Measurements from ENCODE around the gene CRKL.

Gene CRKL, protein sequence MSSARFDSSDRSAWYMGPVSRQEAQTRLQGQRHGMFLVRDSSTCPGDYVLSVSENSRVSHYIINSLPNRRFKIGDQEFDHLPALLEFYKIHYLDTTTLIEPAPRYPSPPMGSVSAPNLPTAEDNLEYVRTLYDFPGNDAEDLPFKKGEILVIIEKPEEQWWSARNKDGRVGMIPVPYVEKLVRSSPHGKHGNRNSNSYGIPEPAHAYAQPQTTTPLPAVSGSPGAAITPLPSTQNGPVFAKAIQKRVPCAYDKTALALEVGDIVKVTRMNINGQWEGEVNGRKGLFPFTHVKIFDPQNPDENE

DNA sequence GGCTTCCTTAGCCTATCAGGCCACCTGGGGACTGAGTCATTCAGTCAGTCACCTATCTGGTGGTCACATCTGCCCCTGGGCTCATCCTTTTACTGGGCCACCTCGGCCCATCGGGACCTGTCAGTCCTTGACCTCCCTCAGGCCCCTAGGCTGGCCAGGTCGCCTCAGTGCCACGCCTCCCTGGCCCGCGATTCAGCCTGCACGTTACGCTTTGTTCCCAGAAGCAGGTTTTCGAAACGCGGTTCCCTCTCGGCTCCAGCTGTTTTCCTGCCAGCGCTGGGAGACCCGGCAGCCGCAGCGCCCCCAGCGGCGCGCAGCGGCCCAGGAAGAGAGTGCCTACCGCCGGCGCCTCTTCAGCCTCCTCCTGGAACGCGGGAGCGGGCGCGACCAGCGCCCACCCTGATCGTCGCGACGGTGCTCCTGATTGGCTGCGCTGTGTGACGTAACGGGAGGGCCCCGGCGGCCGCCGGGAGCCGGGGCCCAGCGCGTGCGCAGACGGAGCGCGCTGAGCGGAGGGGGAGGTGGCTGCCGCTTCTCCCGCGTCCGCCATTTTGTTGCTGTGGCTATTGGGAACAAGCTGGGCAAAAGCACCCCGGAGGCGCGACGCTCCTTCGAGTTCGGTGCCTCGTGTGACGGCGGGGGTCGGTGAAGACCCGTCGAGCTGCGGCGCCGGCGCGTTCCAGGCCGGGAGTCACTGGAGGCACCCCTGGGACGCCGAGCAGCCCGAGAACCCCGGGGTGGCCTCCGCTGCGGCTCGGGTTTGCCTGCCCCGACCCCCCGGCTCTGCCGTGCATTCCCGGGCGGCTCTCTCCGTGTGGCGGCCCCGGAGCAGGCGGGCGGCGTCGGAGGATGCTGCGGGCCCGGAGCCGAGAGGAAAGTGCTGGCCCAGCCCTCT, at the start of gene CRKL:
Gene CRKL (plus strand): TSS at position 492 of the 895 bp plus-strand sequence. CDS start 528 bp downstream, outside the sequence.
- Histone ChIP-seq H3K9me3 (ENCODE audit: control insufficient read depth in 5 of 5, low read length in 5 of 5) (no peaks in the 10 kb centered on the region), H3K36me3 (ENCODE audit: control insufficient read depth in 5 of 5, insufficient read depth in 5 of 5, low read length in 5 of 5) (no peaks in the 10 kb centered on the region), H3K27ac (ENCODE audit: low read depth, low read length) (peak within 1 kb of the TSS; percentile 91), H3K4me3 (ENCODE audit: low read depth in 1 of 5, low read length in 5 of 5) (peak within 1 kb of the TSS; percentile 86 to 95 (median 93)), H3K9ac (ENCODE audit: low read length in 5 of 5) (peak within 1 kb of the TSS; percentile 66 to 99 (median 95)), H3K4me1 (ENCODE audit: control insufficient read depth in 5 of 5, insufficient read depth in 5 of 5, low read length in 5 of 5) (peaks cover 0 to 43% (median 34%) of the 10 kb centered on the region in 5 donors), H3K27me3 (ENCODE audit: control insufficient read depth in 5 of 5, insufficient read depth in 4 of 5, low read length in 5 of 5) (no peaks in the 10 kb centered on the region)

DNA sequence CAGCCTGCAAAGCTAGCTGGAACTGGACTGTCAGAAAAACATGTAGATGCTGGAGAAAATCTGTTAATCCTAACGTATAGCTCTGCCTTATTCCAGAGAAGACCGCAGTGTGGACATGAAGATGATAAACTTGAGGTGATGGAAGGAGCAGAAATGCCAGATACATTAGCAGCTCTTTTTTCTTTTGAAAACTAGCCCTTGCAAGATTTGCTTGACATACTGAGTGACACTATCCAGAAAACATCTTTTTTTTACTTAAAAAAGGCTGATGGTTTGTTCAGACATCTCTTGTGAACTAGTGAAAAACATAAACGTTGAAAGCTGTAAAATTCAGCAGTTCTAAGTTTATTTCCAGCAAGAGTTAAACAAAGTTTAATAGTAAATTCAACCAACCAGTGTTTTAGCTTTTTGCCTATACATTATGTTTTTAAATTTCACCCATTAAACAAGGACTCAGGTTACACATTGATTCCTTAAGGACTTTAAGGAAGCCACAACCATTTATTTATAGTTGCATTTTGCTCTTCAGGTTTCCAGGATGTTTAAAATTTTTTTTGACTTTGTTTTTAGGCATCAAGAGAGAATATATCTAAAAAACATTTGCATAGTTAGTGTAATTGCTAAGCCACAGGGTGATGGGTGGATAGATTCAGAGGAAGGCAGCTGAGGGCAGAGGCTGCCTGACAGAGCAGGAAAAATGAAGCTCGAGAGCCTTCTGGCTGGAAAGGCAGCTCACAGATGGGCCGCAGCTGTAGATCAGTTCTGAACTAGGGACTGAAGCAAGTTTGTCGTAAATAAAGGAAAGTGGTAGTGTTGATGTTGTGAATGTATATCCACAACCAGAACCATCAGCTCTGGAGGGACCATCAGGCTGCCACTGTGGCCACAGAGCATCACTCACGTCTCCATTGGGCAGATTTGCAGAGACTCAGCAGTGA, 48.9 kb upstream of the CRKL start:
- Histone ChIP-seq H3K4me1 (ENCODE audit: control insufficient read depth in 5 of 5, insufficient read depth in 5 of 5, low read length in 5 of 5) (peaks cover 6 to 36% (median 19%) of the 10 kb centered on the region in 5 donors), H3K27ac (ENCODE audit: low read depth, low read length) (peak overlapping the region; percentile 81), H3K9me3 (ENCODE audit: control insufficient read depth in 5 of 5, low read length in 5 of 5) (no peaks in the 10 kb centered on the region), H3K27me3 (ENCODE audit: control insufficient read depth in 5 of 5, insufficient read depth in 4 of 5, low read length in 5 of 5) (no peaks in the 10 kb centered on the region), H3K9ac (ENCODE audit: low read length in 5 of 5) (peak overlapping the region in 4 of 5 donors; percentile 9 to 70 (median 31)), H3K36me3 (ENCODE audit: control insufficient read depth in 5 of 5, insufficient read depth in 5 of 5, low read length in 5 of 5) (peaks cover 3 to 39% (median 26%) of the 10 kb centered on the region in 5 donors), H3K4me3 (ENCODE audit: low read depth in 1 of 5, low read length in 5 of 5) (no peak overlapping the region)

DNA sequence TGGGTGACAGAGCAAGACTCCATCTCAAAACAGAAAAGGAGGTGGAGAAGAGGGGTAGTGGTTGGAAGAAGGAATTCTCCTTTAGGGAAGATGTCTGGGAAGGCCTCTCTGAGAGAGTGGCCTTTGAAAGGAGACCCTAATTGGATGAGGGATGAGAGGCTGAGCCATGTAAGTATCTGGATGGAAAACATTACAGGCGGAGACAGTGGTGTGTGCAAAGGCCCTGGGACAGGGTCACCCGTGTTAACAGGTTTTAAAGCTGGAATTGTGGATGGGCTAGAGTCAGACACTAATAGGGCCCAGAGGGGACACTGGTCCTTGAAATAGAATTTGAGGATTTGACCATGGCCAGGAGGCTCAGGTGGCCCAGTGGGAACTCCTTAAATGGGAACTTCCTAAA, 48.0 kb upstream of the CRKL start:
- peaks cover 6 to 35% (median 19%) of the 10 kb centered on the region in 5 donors for H3K4me1 ChIP-seq (ENCODE audit: control insufficient read depth in 5 of 5, insufficient read depth in 5 of 5, low read length in 5 of 5)
- H3K9me3 ChIP-seq (ENCODE audit: control insufficient read depth in 5 of 5, low read length in 5 of 5) = no peaks in the 10 kb centered on the region
- no peak overlapping the region for H3K4me3 ChIP-seq (ENCODE audit: low read depth in 1 of 5, low read length in 5 of 5)
- no peaks in the 10 kb centered on the region for H3K27me3 ChIP-seq (ENCODE audit: control insufficient read depth in 5 of 5, insufficient read depth in 4 of 5, low read length in 5 of 5)
- H3K36me3 ChIP-seq (ENCODE audit: control insufficient read depth in 5 of 5, insufficient read depth in 5 of 5, low read length in 5 of 5) = peaks cover 0 to 39% (median 28%) of the 10 kb centered on the region in 5 donors
- H3K9ac ChIP-seq (ENCODE audit: low read length in 5 of 5) = no peak overlapping the region
- H3K27ac ChIP-seq (ENCODE audit: low read depth, low read length) = no peak overlapping the region

DNA sequence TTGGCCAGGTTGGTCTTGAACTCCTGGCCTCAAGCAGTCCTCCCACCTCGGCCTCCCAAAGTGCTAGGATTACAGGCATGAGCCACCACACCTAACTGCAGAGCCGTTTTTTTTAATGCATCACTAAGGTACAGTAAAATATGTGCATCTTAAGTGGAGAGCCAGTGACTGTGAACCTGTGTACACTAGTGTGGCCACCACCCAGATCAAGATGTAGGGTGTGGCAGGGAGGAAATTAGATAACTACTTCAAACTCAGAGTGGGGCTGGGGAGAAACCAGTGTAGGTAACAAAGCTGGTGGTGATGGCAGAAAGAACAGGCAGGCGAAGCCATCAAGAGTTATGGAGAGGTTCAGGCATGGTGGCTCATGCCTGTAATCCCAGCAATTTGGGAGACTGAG, 44.0 kb upstream of the CRKL start:
- Histone ChIP-seq H3K4me1 (ENCODE audit: control insufficient read depth in 5 of 5, insufficient read depth in 5 of 5, low read length in 5 of 5) (peaks cover 0 to 5% (median 0%) of the 10 kb centered on the region in 5 donors), H3K9me3 (ENCODE audit: control insufficient read depth in 5 of 5, low read length in 5 of 5) (no peaks in the 10 kb centered on the region), H3K36me3 (ENCODE audit: control insufficient read depth in 5 of 5, insufficient read depth in 5 of 5, low read length in 5 of 5) (peaks cover 0 to 49% (median 39%) of the 10 kb centered on the region in 5 donors), H3K27me3 (ENCODE audit: control insufficient read depth in 5 of 5, insufficient read depth in 4 of 5, low read length in 5 of 5) (no peaks in the 10 kb centered on the region), H3K27ac (ENCODE audit: low read depth, low read length) (no peak overlapping the region), H3K4me3 (ENCODE audit: low read depth in 1 of 5, low read length in 5 of 5) (no peak overlapping the region), H3K9ac (ENCODE audit: low read length in 5 of 5) (no peak overlapping the region)

DNA sequence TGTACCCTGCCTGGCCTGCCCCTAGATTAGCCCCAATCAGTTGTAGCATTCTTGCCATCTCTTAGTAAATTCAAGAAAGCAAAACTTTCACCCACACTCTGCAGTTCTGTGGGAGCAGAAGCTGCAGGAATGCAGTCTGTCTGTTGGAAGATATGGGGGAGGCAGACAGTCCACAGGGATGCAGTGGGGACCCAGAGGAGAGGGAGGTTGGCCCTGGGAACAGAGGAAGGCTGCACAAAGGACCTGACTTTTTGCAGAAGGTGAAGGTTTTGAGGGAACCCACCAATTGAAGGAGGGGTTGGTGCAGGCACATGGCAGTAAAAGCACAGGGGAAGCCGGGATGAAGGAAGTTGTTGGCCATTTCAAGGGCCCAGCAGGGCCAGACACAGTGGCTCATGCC, 41.9 kb upstream of the CRKL start:
- Histone ChIP-seq H3K4me3 (ENCODE audit: low read depth in 1 of 5, low read length in 5 of 5) (no peak overlapping the region), H3K27ac (ENCODE audit: low read depth, low read length) (no peak overlapping the region), H3K9ac (ENCODE audit: low read length in 5 of 5) (no peak overlapping the region), H3K36me3 (ENCODE audit: control insufficient read depth in 5 of 5, insufficient read depth in 5 of 5, low read length in 5 of 5) (peaks cover 0 to 47% (median 40%) of the 10 kb centered on the region in 5 donors), H3K27me3 (ENCODE audit: control insufficient read depth in 5 of 5, insufficient read depth in 4 of 5, low read length in 5 of 5) (no peaks in the 10 kb centered on the region), H3K4me1 (ENCODE audit: control insufficient read depth in 5 of 5, insufficient read depth in 5 of 5, low read length in 5 of 5) (no peaks in the 10 kb centered on the region), H3K9me3 (ENCODE audit: control insufficient read depth in 5 of 5, low read length in 5 of 5) (no peaks in the 10 kb centered on the region)

DNA sequence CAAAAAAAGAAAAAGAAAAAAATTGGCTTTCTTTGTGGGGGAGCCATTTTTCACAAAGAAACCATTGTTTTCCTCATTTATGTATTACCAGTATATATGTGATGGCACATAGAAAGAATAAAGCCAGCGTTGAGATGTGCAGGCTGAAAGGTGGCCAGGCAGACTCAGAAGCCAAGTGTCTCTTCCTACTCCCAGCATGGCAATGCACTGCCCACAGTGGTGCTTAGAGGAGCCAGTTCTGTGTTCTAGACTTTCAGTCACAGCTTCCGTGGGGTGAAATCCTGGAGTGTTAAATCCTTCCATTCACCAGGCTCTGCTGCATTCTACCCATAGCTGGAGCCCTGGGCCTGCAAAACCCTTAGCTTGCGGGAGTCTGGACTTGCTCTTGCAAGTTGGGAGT, 39.5 kb upstream of the CRKL start:
- no peaks in the 10 kb centered on the region for H3K9me3 ChIP-seq (ENCODE audit: control insufficient read depth in 5 of 5, low read length in 5 of 5)
- H3K4me3 ChIP-seq (ENCODE audit: low read depth in 1 of 5, low read length in 5 of 5) = no peak overlapping the region
- H3K27me3 ChIP-seq (ENCODE audit: control insufficient read depth in 5 of 5, insufficient read depth in 4 of 5, low read length in 5 of 5) = no peaks in the 10 kb centered on the region
- H3K27ac ChIP-seq (ENCODE audit: low read depth, low read length) = no peak overlapping the region
- H3K9ac ChIP-seq (ENCODE audit: low read length in 5 of 5) = no peak overlapping the region
- H3K36me3 ChIP-seq (ENCODE audit: control insufficient read depth in 5 of 5, insufficient read depth in 5 of 5, low read length in 5 of 5) = peaks cover 0 to 62% (median 45%) of the 10 kb centered on the region in 5 donors
- no peaks in the 10 kb centered on the region for H3K4me1 ChIP-seq (ENCODE audit: control insufficient read depth in 5 of 5, insufficient read depth in 5 of 5, low read length in 5 of 5)

DNA sequence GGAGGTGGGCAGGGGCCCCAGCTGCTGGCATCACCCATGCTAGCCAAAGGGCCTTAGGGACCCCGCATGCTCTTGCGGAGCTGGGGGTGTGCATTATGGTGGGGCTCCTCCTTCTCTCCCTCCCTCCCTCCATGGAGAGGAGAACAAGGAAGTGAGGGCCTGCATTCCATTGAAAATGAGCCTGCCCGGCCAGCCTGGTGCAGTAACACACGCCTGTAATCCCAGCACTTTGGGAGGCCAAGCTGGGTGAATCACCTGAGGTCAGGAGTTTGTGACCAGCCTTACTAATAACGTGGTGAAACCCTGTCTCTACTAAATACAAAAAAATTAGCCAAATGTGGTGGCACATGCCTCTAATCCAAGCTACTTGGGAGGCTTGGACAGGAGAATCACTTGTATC, 36.0 kb upstream of the CRKL start:
- no peaks in the 10 kb centered on the region for H3K9me3 ChIP-seq (ENCODE audit: control insufficient read depth in 5 of 5, low read length in 5 of 5)
- peaks cover 0 to 7% (median 3%) of the 10 kb centered on the region in 5 donors for H3K4me1 ChIP-seq (ENCODE audit: control insufficient read depth in 5 of 5, insufficient read depth in 5 of 5, low read length in 5 of 5)
- H3K4me3 ChIP-seq (ENCODE audit: low read depth in 1 of 5, low read length in 5 of 5) = no peak overlapping the region
- peaks cover 0 to 62% (median 49%) of the 10 kb centered on the region in 5 donors for H3K36me3 ChIP-seq (ENCODE audit: control insufficient read depth in 5 of 5, insufficient read depth in 5 of 5, low read length in 5 of 5)
- no peak overlapping the region for H3K9ac ChIP-seq (ENCODE audit: low read length in 5 of 5)
- no peaks in the 10 kb centered on the region for H3K27me3 ChIP-seq (ENCODE audit: control insufficient read depth in 5 of 5, insufficient read depth in 4 of 5, low read length in 5 of 5)
- H3K27ac ChIP-seq (ENCODE audit: low read depth, low read length) = no peak overlapping the region

DNA sequence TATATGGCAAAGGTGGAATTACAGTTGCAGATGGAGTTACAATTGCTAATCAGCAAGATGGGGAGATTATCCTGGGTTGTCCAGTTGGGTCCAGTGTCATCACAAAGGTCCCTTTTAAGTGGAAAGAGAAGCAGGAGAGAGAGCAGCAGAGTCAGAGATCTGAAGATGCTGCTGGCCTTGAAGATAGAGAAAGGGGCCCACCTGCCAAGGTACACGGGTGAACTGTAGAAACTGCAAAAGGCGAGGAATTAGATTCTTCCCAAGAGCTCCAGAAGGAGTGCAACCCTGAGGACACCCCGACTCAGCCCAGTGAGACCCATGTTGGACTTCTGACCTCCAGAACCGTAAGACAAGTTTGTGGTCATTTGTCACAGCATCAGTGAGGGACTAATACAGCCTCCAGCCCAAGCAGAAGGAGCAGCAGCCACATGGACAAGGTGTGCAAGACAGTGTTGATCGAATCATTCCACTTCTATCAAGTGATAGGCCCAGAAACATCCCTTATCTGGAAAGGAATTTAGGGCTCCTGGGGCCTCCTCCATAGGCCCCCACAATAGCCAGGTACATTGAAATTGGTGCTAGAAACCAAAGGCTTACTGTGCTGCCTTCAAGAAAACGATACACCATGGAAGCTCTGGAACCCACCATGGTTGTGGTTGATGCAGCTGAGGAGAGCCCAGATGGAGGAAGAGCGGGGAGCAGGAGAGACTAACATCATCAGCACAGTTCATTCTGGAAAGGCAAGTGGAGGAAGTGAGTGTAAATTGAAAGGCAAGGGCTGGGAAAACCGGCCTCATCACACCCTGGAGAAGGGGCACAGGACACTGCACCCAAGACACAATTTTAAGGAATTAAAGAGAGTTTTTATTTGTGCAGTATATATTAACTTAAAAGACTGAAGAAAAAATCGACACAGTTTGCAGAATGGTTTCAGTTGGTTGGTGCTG, 35.1 kb upstream of the CRKL start:
- Histone ChIP-seq H3K9ac (ENCODE audit: low read length in 5 of 5) (no peak overlapping the region), H3K27me3 (ENCODE audit: control insufficient read depth in 5 of 5, insufficient read depth in 4 of 5, low read length in 5 of 5) (no peaks in the 10 kb centered on the region), H3K4me1 (ENCODE audit: control insufficient read depth in 5 of 5, insufficient read depth in 5 of 5, low read length in 5 of 5) (peaks cover 0 to 7% (median 3%) of the 10 kb centered on the region in 5 donors), H3K9me3 (ENCODE audit: control insufficient read depth in 5 of 5, low read length in 5 of 5) (no peaks in the 10 kb centered on the region), H3K27ac (ENCODE audit: low read depth, low read length) (no peak overlapping the region), H3K4me3 (ENCODE audit: low read depth in 1 of 5, low read length in 5 of 5) (no peak overlapping the region), H3K36me3 (ENCODE audit: control insufficient read depth in 5 of 5, insufficient read depth in 5 of 5, low read length in 5 of 5) (peaks cover 0 to 61% (median 45%) of the 10 kb centered on the region in 5 donors)

DNA sequence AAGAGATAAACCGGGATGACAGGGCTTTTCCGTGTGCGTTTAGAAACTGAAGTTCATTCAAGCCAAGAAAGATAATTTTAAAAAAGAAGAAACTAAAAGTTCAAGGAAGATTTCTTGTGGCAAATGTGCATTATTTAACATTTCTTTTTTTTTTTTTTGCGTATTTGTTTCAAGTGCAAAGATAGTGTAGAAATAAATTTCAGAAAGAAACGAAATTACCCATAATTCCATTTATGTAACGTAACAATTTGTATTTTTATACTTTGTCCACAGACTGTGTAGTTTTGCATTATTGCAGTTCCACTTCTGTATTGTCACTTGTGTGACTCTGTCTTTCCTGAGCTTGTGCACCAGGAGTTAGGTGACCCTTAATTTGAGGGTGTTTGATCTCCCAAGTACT, 34.4 kb upstream of the CRKL start:
- peaks cover 0 to 7% (median 3%) of the 10 kb centered on the region in 5 donors for H3K4me1 ChIP-seq (ENCODE audit: control insufficient read depth in 5 of 5, insufficient read depth in 5 of 5, low read length in 5 of 5)
- H3K27ac ChIP-seq (ENCODE audit: low read depth, low read length) = no peak overlapping the region
- H3K36me3 ChIP-seq (ENCODE audit: control insufficient read depth in 5 of 5, insufficient read depth in 5 of 5, low read length in 5 of 5) = peaks cover 3 to 64% (median 50%) of the 10 kb centered on the region in 5 donors

More for the DNA sequence above, 34.4 kb upstream of the CRKL start:
- Histone ChIP-seq H3K27me3 (ENCODE audit: control insufficient read depth in 5 of 5, insufficient read depth in 4 of 5, low read length in 5 of 5) (no peaks in the 10 kb centered on the region), H3K9me3 (ENCODE audit: control insufficient read depth in 5 of 5, low read length in 5 of 5) (no peaks in the 10 kb centered on the region), H3K9ac (ENCODE audit: low read length in 5 of 5) (no peak overlapping the region), H3K4me3 (ENCODE audit: low read depth in 1 of 5, low read length in 5 of 5) (no peak overlapping the region)

All from subcutaneous abdominal adipose tissue (tissue), 5 donors.